Measurements from ENCODE around the gene CADM3.

The CADM3 gene

GRCh38 chr1:159218649-159219636 is 47.5 kb downstream of the CADM3 start:
- Histone ChIP-seq H3K27ac (replicated peaks) (no peak overlapping the region), H3K27me3 (ENCODE audit: insufficient read depth, poor library complexity, severe bottlenecking) (peaks cover 2% of the 10 kb centered on the region), H3K4me3 (replicated peaks; ENCODE audit: insufficient read depth, low read length) (no peak overlapping the region)
- TF ChIP-seq CTCF (IDR thresholded peaks at IDR 0.05; ENCODE audit: insufficient read depth, low read length) (no peak), GABPA (IDR thresholded peaks at IDR 0.05; ENCODE audit: low read depth) (no peak), REST (IDR thresholded peaks at IDR 0.05; ENCODE audit: insufficient replicate concordance, low read depth) (no peak), SPI1 (IDR thresholded peaks at IDR 0.05; ENCODE audit: borderline replicate concordance, low read depth) (no peak)
- no peak for DNase-seq (ENCODE audit: low read depth in 1 of 2, low spot score in 1 of 2)

DNA sequence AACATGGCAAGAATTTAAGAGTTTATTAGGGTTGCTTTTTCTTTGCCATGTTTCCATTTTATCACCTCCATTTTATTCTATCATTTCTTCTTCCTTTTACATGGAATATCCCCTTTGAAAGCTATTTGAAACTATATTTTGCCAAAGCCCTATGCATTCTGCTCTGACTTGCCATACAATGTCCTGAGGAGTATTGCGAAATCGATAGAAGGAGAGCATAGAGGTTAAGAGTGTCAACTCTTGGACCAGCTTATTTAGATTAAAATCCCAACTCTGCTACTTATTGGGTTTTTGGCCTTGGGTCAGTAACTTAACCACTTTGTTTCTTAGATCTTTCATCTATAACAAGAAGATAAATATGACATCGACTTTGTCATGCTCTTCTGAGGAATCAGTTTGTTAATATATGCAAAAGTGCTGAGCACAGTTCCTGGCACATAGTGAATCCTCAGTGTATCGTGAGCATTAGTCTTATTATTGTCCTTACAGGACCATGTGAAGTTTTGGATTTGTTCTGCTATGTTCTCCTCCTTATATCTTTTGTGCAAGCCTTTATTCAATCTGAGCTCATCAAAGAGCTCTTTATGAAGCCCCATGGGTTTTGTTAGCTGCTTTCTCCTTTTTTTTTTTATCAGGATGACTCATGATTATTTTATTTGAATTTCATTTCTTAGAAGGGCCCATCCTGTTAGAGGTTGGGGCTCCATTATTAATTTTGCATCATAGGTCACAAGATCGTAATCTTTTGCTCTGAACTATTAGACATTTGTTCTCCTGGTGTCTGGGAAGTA is 50.9 kb downstream of the CADM3 start:
- H3K27me3 ChIP-seq (ENCODE audit: insufficient read depth, poor library complexity, severe bottlenecking) = no peaks in the 10 kb centered on the region
- H3K4me3 ChIP-seq (replicated peaks; ENCODE audit: insufficient read depth, low read length) = no peak overlapping the region
- DNase-seq (ENCODE audit: low read depth in 1 of 2, low spot score in 1 of 2) = no peak
- TF ChIP-seq POLR2AphosphoS5 (IDR thresholded peaks at IDR 0.05; ENCODE audit: low read depth) (no peak), GABPA (IDR thresholded peaks at IDR 0.05; ENCODE audit: low read depth) (no peak), REST (IDR thresholded peaks at IDR 0.05; ENCODE audit: insufficient replicate concordance, low read depth) (no peak), CTCF (IDR thresholded peaks at IDR 0.05; ENCODE audit: insufficient read depth, low read length) (no peak), SPI1 (IDR thresholded peaks at IDR 0.05; ENCODE audit: borderline replicate concordance, low read depth) (no peak)
- H3K27ac ChIP-seq (replicated peaks) = no peak overlapping the region

GRCh38 chr1:159223004-159223403 is 51.6 kb downstream of the CADM3 start:
- H3K4me3 ChIP-seq (replicated peaks; ENCODE audit: insufficient read depth, low read length) = no peak overlapping the region
- no peak for TF ChIP-seq REST (IDR thresholded peaks at IDR 0.05; ENCODE audit: insufficient replicate concordance, low read depth)
- no peak for TF ChIP-seq CTCF (IDR thresholded peaks at IDR 0.05; ENCODE audit: insufficient read depth, low read length)
- no peak for TF ChIP-seq SPI1 (IDR thresholded peaks at IDR 0.05; ENCODE audit: borderline replicate concordance, low read depth)
- TF ChIP-seq GABPA (IDR thresholded peaks at IDR 0.05; ENCODE audit: low read depth) = no peak
- TF ChIP-seq POLR2AphosphoS5 (IDR thresholded peaks at IDR 0.05; ENCODE audit: low read depth) = no peak
- no peaks in the 10 kb centered on the region for H3K27me3 ChIP-seq (ENCODE audit: insufficient read depth, poor library complexity, severe bottlenecking)
- no peak overlapping the region for H3K27ac ChIP-seq (replicated peaks)
- DNase-seq (ENCODE audit: low read depth in 1 of 2, low spot score in 1 of 2) = no peak

All from HL-60 (cell line).